ENCODE measurements around the gene SFTA2.

SFTA2 gene

DNA sequence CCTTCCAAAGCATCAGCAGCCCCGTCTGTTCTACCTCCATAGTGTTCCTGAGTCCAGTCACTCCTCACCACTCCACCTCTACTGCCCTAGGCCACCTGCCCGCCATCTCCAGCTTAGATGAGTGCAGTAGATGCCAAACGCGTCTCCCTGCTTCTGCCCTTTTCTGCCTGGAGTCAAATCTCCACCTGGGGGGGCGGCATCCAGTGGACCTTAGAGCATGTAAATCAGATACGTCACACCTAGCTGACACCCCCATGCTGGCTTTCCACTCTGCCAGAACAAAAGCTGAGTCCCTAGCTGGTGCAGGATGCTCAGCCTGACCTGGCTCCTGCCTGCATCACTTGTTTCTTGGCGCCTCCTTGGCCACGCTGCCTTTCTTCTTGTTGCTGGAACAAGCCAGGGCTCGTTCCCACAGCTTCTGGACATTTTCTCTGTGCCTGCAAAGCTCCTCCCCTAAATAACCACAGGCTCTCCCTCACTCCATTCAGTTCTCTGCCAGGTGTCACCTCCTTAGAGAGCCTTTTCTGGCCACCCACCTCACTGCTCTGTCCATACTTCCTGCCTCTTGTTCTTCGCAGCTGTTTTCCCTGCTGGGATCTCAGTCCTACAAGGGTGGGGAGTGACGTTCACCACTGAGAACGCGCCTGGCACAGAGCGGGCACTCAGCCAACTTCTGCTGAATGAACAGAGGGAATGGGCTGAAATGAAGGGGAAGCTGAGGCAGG lies 41.9 kb downstream of the SFTA2 start:
- no peak for DNase-seq (ENCODE audit: low read depth)

DNA sequence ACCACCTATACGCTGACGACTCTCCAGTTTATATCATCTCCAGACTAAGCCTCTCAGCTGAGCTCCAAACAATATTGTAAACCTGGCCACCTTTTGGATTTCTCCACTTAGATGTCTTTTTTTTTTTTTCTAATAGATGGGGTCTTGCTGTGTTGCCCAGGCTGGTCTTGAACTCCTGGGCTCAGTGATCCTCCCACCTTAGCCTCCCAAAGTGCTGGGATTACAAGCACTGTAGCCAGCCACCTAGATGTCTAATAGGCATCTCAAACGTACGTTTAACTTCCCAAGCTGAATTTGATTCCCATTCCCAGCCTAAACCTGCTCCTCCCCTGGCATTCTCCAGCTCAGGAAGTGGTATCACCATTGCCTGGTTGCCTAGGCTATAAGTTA lies 42.5 kb downstream of the SFTA2 start:
- DNase-seq (ENCODE audit: low read depth), result no peak

GRCh38 chr6:30888816-30889495 lies 43.0 kb downstream of the SFTA2 start:
- no peak for DNase-seq (ENCODE audit: low read depth)

DNA sequence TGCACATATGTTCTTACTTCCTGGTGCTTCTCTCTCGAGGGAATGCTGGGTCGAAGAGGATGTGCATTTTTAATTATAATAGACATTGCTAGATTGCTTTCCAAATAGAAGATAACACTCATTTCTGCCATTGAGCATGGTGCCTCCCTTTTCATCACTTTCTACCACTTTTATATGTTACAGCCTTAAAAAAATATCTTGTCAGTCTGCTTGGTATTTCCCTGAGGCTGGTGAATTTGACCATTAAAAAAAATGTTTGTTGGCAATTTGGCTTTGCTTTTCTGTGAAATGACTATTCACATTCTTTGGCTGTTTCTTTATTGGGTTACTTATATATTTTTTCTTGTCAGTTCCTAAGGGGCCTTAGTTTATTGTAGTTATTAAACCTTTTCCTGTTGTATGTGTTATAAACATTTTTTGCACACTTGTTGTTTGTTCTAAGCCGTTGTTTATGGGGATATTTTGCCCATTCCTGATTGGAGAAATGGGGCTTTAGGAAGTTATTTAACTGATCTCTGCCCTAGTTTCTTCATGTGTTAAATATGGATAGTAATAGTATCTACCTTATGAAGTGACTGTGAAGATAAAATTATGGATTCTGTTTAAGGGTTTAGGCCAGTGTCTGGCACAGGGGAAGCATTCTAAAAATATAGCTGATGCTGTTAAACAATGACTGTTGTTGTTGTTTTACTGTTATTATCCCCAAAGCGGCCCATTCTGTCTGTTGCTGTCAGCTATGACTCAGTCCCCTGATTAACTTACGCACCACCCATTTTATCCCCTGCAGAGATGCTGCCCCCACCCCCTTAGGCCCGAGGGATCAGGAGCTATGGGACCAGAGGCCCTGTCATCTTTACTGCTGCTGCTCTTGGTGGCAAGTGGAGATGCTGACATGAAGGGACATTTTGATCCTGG lies 43.8 kb downstream of the SFTA2 start:
- no peak for DNase-seq (ENCODE audit: low read depth)

DNA sequence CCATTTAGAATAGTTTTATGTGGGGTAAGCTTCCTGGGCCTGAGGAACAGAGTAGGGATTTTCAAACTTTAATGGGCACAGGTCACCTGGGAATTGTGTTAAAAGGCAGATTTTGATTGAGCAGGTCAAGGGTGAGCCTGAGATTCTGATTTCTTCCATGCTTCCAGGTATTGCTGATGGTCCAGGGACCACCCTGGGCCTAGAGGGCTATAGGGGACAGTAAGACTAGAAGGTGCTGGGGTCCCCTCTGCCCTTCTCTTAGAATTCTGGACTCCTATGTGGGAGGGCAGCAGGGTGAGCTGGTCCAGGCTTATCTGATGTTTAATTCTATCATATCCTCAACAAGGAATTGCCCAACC lies 45.1 kb downstream of the SFTA2 start:
- no peak for DNase-seq (ENCODE audit: low read depth)

GRCh38 chr6:30885999-30886896 lies 45.7 kb downstream of the SFTA2 start:
- no peak for DNase-seq (ENCODE audit: low read depth)

- DNase-seq (ENCODE audit: low read depth), result no peak
Observed at GRCh38 chr6:30885481-30885998, 46.4 kb downstream of the SFTA2 start.

DNA sequence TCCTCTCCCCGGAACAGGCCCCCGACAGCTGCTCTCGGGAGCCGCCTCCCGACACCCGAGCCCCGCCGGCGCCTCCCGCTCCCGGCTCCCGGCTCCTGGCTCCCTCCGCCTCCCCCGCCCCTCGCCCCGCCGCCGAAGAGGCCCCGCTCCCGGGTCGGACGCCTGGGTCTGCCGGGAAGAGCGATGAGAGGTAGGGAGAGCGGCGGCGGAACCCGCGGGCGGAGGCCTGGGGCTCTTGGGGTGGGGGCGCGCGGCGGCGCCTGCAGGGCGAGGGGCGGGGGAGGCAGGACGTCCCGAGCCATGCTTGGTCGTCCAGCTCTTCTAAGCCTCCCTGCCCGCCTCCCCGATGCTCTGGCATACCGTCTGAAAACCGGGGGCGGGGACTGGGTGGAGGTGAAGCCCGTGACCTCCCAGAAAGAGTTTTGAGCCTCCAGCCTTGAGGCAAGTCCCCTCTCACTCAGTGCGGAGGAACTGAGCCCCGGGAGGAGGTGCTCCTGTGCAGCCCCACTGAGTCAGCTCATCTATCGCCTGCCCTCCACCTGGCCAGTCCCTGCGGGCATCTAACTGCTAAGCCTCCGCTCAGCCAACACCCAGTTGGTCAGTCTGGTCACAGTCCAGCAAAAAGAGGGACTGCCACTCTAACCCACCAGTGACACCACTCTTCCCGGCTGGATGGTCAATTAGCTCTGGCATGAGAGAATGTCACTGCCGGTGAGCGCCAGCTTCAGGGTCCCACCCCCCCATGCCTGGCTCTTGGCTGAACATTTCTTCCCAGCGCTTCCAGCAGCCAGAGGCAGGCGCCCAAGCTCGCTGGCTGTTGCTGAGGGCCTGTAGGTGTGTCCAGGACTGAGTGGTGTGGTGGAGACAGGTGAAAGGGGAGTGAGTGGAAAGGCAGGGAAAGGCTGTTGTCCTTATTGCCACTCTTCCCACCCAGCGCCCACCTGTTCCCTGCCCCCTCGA lies 47.2 kb downstream of the SFTA2 start:
- no peak for DNase-seq (ENCODE audit: low read depth)

- no peak for DNase-seq (ENCODE audit: low read depth)
Observed at GRCh38 chr6:30883685-30884520, 48.1 kb downstream of the SFTA2 start, which contains the start of gene DDR1. DDR1 (plus strand) TSS chr6:30884519; CDS start chr6:30888730, 4,211 bp downstream.

- no peak for DNase-seq (ENCODE audit: low read depth)
Observed at GRCh38 chr6:30882759-30883684, 48.9 kb downstream of the SFTA2 start.

DNA sequence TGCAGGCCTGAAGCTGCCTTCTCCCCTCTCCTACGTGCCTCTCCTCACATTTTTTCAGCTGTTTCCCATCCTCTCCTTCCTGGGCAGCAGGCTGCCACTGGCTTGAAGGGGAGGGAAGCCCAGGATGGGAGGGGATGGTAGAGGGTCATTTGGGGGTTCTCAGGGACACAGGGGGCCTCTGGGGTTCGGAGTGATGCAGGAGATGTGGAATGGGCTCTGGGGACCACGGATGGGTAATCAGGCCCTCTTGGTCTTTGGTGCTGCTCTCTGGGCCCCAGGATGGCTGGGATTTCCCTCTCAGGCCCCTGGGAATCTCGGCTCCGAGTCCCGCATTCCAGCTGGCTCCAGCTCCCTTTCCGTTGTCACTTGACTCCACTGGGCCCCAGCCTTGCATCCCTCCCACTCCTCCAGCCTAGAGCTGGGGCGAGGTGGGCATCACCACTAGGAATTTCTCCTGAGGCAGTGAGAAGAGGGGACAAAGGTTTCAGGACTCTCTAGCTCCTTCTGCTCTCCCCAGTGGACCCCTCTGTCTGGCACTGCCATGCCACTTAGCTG lies 49.7 kb downstream of the SFTA2 start:
- DNase-seq (ENCODE audit: low read depth), result no peak

DNA sequence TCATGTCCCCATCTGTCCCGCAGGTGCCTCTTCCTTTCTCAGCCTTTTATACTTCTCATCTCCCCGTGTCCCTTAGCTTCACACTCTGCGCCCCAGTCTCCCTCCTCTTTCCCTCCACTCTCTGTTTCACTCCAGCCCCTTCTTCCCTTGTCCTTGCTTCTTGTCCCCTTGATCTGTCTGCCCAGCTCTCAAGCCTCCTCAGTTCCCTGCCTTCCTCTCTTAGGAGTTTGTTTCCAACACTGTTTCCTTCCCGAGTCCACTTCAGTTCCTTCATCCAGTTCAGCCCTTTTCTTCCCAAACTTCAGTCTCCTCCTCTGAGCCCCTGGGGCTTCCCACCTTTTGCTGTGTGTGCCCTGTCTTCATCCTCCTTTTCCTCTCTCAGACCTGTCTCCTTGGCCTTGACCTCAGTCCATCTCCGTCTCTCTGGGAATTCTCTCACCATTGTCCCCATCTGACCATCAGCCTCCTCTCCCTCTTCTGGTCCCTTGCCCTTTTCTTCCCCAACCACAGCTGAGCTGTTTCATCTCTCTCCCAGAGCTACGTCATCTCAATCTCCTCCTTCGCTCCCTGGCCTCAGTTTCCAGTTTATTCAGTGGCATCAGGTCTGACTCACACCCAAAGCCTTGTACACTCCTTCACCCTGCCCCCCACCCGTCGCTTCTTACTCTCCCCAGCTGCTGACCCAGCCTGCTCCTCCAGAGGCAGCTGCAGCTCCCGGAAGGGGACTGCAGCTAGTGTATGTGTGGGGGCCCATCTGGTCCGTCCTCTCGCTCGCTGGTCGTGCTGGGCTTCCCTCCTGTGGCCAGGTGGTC lies 50.4 kb downstream of the SFTA2 start:
- no peak for DNase-seq (ENCODE audit: low read depth)

Measured in activated T-cell treated with anti-CD3 and anti-CD28 coated beads for 24 hours (primary cell).